ENCODE data around the gene LRRC36.

Gene LRRC36

GRCh38 chr16:67407176-67407787 is 80.7 kb downstream of the LRRC36 start:
- TF ChIP-seq GATA2 (IDR thresholded peaks at IDR 0.05; ENCODE audit: low read depth, low read length) (no peak), GATA3 (IDR thresholded peaks at IDR 0.05; ENCODE audit: low read depth, low read length) (no peak)

- TF ChIP-seq GATA3 (IDR thresholded peaks at IDR 0.05; ENCODE audit: low read depth, low read length) (no peak), GATA2 (IDR thresholded peaks at IDR 0.05; ENCODE audit: low read depth, low read length) (no peak)
Observed at GRCh38 chr16:67407788-67408452, 81.3 kb downstream of the LRRC36 start.

GRCh38 chr16:67409631-67410030 is 83.0 kb downstream of the LRRC36 start:
- TF ChIP-seq GATA3 (IDR thresholded peaks at IDR 0.05; ENCODE audit: low read depth, low read length) (no peak), GATA2 (IDR thresholded peaks at IDR 0.05; ENCODE audit: low read depth, low read length) (no peak)

- TF ChIP-seq GATA3 (IDR thresholded peaks at IDR 0.05; ENCODE audit: low read depth, low read length) (no peak), GATA2 (IDR thresholded peaks at IDR 0.05; ENCODE audit: low read depth, low read length) (no peak)
Observed at GRCh38 chr16:67411339-67411738, 84.7 kb downstream of the LRRC36 start.

- no peak for TF ChIP-seq GATA2 (IDR thresholded peaks at IDR 0.05; ENCODE audit: low read depth, low read length)
- TF ChIP-seq GATA3 (IDR thresholded peaks at IDR 0.05; ENCODE audit: low read depth, low read length) = no peak
Observed at GRCh38 chr16:67412294-67412693, 85.7 kb downstream of the LRRC36 start.

GRCh38 chr16:67413978-67414911 is 87.6 kb downstream of the LRRC36 start:
- no peak for TF ChIP-seq GATA3 (IDR thresholded peaks at IDR 0.05; ENCODE audit: low read depth, low read length)
- TF ChIP-seq GATA2 (IDR thresholded peaks at IDR 0.05; ENCODE audit: low read depth, low read length) = no peak

- no peak for TF ChIP-seq GATA2 (IDR thresholded peaks at IDR 0.05; ENCODE audit: low read depth, low read length)
- no peak for TF ChIP-seq GATA3 (IDR thresholded peaks at IDR 0.05; ENCODE audit: low read depth, low read length)
Observed at GRCh38 chr16:67415872-67416793, 89.5 kb downstream of the LRRC36 start, which contains the start of gene ZDHHC1. Gene ZDHHC1 (minus strand): TSS chr16:67416477. CDS start chr16:67407775, 8,702 bp downstream.

- no peak for TF ChIP-seq GATA3 (IDR thresholded peaks at IDR 0.05; ENCODE audit: low read depth, low read length)
- TF ChIP-seq GATA2 (IDR thresholded peaks at IDR 0.05; ENCODE audit: low read depth, low read length) = no peak
Observed at GRCh38 chr16:67417333-67418061, 90.9 kb downstream of the LRRC36 start.

- no peak for TF ChIP-seq GATA2 (IDR thresholded peaks at IDR 0.05; ENCODE audit: low read depth, low read length)
- no peak for TF ChIP-seq GATA3 (IDR thresholded peaks at IDR 0.05; ENCODE audit: low read depth, low read length)
Observed at GRCh38 chr16:67419502-67419901, 92.9 kb downstream of the LRRC36 start.

GRCh38 chr16:67419931-67420330 is 93.3 kb downstream of the LRRC36 start:
- TF ChIP-seq GATA2 (IDR thresholded peaks at IDR 0.05; ENCODE audit: low read depth, low read length) (no peak), GATA3 (IDR thresholded peaks at IDR 0.05; ENCODE audit: low read depth, low read length) (no peak)

GRCh38 chr16:67421030-67421429 is 94.4 kb downstream of the LRRC36 start:
- TF ChIP-seq GATA3 (IDR thresholded peaks at IDR 0.05; ENCODE audit: low read depth, low read length) (no peak), GATA2 (IDR thresholded peaks at IDR 0.05; ENCODE audit: low read depth, low read length) (no peak)

GRCh38 chr16:67423015-67423414 is 96.4 kb downstream of the LRRC36 start:
- TF ChIP-seq GATA2 (IDR thresholded peaks at IDR 0.05; ENCODE audit: low read depth, low read length) (no peak), GATA3 (IDR thresholded peaks at IDR 0.05; ENCODE audit: low read depth, low read length) (no peak)
